GM19372 (cell line): ENCODE data around the gene PAM.
"Not testable (repeated sequence)": the region's sequence is repeated elsewhere in the genome, so short reads cannot be mapped to it uniquely, and the experiment has no call there.

Source experiments
- ATAC-seq: cut with Tn5 transposase; IDR thresholded peaks from one replicate; pipeline ENCODE4 v1.9.1; 2021; ENCODE audit warnings: mild to moderate bottlenecking, low read depth, moderate library complexity; ENCODE audit not compliant: unreplicated experiment

PAM gene

DNA sequence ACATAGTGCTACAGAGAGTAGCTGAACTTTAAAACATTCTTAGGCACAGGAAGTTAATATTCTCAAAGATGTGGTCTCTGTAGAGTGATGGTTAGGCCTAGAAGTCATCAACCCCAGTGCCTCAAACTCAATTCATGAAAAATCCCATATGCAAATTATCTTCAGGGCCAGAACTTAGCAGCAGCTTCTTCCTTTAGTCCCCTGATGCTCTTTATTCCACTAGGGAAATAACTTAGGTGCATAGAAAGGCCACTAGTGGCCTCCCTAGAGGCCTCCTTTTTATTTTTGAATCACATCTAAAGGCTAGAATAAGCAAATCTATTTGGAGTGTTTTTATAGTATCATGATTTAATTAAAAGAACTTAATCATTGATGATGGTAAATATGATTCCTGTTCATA is 276.5 kb downstream of the PAM start:
- ATAC-seq = no peak

- ATAC-seq = no peak
Measured at GRCh38 chr5:103033696-103034095, 278.6 kb downstream of the PAM start.

DNA sequence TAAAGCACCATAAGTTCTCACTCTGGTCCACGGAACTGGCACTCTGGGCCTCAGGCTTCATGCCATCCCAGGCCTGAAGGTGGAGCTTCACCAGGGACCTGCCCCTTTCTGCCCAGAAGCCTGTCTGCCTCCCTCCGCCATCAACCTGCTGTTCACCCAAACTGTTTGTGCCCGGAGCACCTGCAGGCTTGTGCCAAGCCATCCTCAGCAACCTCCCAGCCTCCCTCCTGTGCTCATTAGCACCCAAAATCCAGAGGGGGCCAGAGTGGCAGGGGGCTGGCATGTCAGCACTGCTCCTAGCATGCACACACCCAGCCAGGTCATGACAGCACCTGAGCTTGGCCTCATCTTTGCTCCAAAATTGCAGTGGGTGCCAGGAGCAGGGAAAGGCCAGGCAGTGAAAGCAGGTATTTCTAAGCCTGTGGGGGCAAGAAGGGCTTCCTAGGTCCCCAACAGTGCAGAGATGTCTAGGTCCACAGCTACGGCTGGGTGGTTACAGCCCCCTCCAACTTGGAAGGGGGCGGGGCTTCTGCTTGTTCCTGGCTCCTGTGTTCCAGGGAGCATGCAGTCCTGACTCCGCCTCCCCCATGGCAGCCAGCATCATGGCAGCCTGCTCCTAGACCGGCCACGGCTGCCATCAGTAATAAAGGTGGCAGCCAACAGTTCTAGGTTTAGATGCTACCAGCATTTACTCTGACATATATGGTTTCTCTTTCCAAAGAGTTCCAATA is 279.7 kb downstream of the PAM start:
- no peak for ATAC-seq

DNA sequence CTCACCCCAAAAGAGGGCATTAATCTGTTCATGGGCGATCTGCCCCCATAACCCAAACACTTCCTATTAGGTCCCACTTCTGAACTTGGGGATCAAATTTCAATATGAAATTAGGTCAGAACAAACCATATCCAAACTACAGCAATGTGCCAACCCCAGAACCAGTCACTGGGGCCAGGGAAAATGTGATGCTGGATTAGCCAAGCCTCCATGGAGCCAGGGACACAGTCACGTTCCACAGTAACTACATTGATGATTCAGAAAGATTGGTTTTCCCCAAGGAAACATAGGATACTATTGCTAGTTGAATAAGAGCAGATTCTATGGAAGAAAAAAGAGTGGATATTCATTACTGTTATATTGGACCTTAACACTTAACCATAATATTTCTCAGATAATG is 280.6 kb downstream of the PAM start:
- no peak for ATAC-seq

DNA sequence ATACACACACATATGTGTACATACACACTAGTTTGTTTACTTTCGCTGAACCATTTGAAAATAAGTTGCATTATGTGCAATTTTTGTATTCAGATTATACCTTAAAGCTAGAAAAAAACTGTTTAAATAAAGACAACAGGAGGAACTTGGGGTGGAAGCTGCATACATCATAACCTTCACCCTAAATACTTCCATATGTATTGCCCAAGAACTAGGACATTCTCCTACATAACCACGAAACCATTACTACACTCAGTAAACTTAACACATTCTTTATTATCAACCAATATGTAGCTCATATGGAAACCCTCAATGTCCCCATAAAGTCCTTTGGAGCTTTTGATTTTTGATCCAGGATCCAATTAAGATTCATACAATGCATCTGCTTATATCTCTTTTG is 281.5 kb downstream of the PAM start:
- ATAC-seq = no peak

DNA sequence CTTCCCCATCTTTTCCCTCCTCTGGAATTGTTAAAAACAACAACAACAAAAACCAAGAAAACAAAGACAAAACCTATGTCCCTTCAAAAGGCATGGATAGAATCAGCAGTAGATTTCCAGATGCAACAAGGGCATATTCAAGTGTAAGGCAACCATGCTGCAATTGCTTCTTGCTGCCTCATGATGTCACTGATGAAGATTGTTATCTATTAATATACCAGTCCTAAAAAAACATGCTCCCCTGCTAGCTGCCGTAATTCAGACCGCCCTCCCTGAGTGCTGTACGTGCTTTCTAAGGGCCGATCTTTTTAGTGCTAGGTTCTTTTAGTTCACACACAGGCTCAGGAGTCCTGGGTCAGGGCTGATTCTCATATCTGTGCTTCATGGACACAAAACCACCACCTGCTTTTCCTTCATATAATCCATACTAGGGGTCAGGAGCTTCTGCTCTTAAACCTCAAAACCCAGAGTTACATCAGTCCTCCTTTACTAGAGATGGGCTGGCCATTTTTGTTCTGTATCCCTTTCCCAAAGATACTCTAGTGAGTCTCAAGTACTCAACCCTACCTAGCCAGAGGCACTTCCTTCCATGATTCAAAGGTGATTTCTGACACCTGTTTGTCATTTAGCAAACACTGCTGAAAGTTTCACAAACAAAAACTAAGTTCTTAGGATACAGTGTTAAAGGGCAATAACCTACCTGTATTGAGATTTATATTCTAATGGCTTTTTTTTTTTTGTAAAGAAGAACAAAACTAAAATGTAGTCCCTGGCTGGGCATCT is 282.8 kb downstream of the PAM start:
- no peak for ATAC-seq

DNA sequence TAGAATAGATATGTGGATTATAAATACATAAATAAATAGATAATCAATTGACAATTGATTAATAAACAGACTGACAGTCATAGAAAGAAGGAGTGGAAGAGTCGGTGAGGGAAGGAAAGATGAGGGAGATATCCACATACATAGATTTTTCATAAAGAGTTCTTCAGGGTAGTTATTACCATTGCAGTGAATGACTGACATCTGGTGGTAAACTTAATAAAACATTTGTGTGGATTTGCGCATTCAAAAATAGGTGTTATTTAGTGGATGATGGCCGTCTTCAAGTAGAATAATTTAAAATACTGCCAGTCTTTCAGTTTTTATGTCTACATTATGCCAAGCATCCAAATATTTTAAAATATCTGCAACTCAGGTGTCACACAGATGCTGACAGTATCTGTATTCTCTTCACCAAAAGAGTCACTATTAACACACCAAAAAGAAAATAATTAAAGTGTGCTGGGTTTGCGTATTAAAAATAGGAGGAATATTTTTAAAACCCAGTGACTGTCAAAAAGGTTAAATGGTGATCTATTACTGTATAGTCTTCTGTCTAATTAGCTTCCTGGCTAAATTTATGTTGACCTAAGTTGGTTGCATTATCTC is 286.1 kb downstream of the PAM start:
- no peak for ATAC-seq

DNA sequence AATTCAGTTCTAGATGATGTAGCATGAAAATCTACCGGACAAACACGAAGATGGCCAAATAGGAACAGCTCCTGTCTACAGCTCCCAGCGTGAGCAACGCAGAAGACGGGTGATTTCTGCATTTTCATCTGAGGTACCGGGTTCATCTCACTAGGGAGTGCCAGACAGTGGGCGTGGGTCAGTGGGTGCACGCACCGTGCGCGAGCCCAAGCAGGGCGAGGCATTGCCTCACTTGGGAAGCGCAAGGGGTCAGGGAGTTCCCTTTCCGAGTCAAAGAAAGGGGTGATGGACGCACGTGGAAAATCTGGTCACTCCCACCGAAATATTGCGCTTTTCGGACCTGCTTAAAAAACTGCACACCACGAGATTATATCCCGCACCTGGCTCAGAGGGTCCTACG is 291.6 kb downstream of the PAM start:
- ATAC-seq = not testable (repeated sequence)

GRCh38 chr5:103057208-103058130 is 302.4 kb downstream of the PAM start:
- no peak for ATAC-seq

DNA sequence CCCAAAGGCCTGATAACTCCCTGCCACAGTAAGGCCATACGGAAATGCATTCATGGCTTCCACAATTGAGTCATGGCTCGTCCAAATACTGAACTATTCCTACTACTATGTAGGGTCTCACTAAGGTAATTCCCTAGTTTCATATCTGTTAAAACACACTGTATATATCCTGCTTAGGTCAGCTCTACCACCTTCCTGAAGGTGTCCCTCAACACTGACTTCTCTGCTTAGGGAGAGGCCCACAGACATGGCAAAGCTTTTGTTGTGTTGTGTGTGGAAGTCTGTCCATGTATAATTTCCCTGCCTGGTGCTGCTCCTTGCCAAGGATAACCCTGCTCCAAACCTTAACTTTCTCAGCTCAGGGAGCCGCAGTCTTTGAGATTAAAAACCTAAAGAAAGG is 304.4 kb downstream of the PAM start:
- no peak for ATAC-seq

GRCh38 chr5:103060424-103060954 is 305.4 kb downstream of the PAM start:
- ATAC-seq = no peak

DNA sequence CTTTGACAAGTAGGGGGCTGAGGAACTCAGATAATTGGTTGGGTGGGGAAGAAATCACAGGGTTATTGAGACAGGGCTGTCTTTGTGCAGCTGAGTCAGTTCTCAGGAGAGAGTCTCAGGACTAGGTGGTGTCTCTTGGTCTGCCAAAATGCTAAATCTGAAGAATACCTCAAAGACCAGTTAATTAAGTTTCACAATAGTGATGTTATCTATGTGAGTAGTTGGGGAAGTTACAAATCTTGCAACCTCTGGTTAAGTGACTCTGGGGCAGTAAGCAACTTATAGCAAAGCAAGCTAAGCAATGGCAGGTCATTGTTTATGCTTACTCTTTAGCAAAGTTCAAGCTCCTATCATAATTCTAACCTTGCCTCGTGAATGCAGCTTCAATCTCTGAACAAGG is 311.2 kb downstream of the PAM start:
- ATAC-seq = no peak

GRCh38 chr5:103073500-103073899 is 318.4 kb downstream of the PAM start:
- ATAC-seq = not testable (repeated sequence)

- ATAC-seq = no peak
Measured at GRCh38 chr5:103075442-103075841, 320.3 kb downstream of the PAM start.
